ENCODE results near the gene MTFR2. TPM values are rescaled to one million over a fixed set of nuclear protein-coding genes. Genes with fewer than 3 reads are reported as not detected.

Gene MTFR2
- polyA plus RNA-seq, 1 donor (not counting 4 experiments of a cell fraction or from before 2014, with no cell fraction given): 12.0 TPM

DNA sequence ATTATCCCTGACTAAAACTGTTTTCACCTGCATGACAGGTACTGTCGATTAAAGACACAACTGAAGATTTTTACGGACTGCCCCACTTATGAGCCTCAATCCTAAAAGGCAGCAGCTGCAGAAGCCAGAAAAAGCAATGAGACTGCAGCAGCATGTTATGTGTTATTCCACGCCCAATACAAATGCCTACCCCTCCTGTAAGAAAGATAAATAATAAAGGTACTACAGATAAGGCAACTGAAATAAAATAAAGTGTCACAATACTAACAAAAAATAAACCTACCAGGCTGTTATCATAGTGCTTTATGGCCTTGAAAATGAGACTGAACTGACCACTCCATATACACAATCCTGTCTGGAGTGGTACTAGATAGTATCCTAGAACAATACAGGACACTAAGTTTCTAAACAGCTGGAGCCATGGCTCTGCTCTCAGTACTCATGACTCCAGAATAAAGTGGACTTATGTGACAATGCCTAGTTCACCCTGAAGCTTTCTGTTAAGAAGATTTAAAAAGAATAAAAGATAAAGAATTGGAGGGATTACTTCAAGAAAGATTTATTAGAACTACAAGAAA lies 30.0 kb upstream of the MTFR2 start:
- no peaks in the 10 kb centered on the region for H3K9me1 ChIP-seq (ENCODE audit: control insufficient read depth, extremely low read depth, insufficient read depth, low read length)
- dilution Hi-C loops (cut with MboI; ENCODE audit: extremely low pct_ligation_motif_present, low sequenced_read_pairs): no loop called here
- TF ChIP-seq, protein P1, sequence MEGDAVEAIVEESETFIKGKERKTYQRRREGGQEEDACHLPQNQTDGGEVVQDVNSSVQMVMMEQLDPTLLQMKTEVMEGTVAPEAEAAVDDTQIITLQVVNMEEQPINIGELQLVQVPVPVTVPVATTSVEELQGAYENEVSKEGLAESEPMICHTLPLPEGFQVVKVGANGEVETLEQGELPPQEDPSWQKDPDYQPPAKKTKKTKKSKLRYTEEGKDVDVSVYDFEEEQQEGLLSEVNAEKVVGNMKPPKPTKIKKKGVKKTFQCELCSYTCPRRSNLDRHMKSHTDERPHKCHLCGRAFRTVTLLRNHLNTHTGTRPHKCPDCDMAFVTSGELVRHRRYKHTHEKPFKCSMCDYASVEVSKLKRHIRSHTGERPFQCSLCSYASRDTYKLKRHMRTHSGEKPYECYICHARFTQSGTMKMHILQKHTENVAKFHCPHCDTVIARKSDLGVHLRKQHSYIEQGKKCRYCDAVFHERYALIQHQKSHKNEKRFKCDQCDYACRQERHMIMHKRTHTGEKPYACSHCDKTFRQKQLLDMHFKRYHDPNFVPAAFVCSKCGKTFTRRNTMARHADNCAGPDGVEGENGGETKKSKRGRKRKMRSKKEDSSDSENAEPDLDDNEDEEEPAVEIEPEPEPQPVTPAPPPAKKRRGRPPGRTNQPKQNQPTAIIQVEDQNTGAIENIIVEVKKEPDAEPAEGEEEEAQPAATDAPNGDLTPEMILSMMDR (optimal IDR thresholded peaks at IDR 0.05 in 1 of 3, IDR thresholded peaks at IDR 0.05 in 1 of 3, conservative IDR thresholded peaks at IDR 0.05 in 1 of 3; ENCODE audit: extremely low read depth in 1 of 3, insufficient read depth in 2 of 3, low read length in 3 of 3): no peak
- no peak for TF ChIP-seq EZH2 (IDR thresholded peaks at IDR 0.05; ENCODE audit: low read length)
- peaks cover 38% of the 10 kb centered on the region for H4K20me1 ChIP-seq (ENCODE audit: control insufficient read depth, extremely low read depth, insufficient read depth, low read length)
- DNase-seq (ENCODE audit: low read depth, low spot score) (no peak), FAIRE-seq (no peak)
- no peaks in the 10 kb centered on the region for H3K27me3 ChIP-seq (ENCODE audit: control insufficient read depth, extremely low read depth, insufficient read depth, low read length)
- peaks cover 86% of the 10 kb centered on the region for H3K79me2 ChIP-seq (ENCODE audit: control insufficient read depth, insufficient read depth, low read length)
- H3K9ac ChIP-seq (ENCODE audit: control insufficient read depth, extremely low read depth, insufficient read depth, low read length): no peak overlapping the region
- peaks cover 9% of the 10 kb centered on the region for H3K4me1 ChIP-seq (ENCODE audit: control insufficient read depth, extremely low read depth, insufficient read depth, low read length)
- H3K9me3 ChIP-seq (ENCODE audit: control insufficient read depth, low read depth, low read length): no peaks in the 10 kb centered on the region
- H3K4me2 ChIP-seq (ENCODE audit: control insufficient read depth, extremely low read depth, insufficient read depth, low read depth, low read length): no peak overlapping the region
- no peak overlapping the region for H3K27ac ChIP-seq (ENCODE audit: control insufficient read depth, insufficient read depth, low read length)
- H3K36me3 ChIP-seq (ENCODE audit: control insufficient read depth in 2 of 2, extremely low read depth in 1 of 2, insufficient read depth in 2 of 2, low read length in 2 of 2): peaks cover 4 to 10% of the 10 kb centered on the region in 2 experiments
- no peak overlapping the region for H2AFZ ChIP-seq (ENCODE audit: control insufficient read depth, low read length)
- H3K4me3 ChIP-seq (ENCODE audit: control insufficient read depth in 2 of 3, extremely low read depth in 1 of 3, insufficient read depth in 2 of 3, low read depth in 1 of 3, low read length in 3 of 3): no peak overlapping the region

DNA sequence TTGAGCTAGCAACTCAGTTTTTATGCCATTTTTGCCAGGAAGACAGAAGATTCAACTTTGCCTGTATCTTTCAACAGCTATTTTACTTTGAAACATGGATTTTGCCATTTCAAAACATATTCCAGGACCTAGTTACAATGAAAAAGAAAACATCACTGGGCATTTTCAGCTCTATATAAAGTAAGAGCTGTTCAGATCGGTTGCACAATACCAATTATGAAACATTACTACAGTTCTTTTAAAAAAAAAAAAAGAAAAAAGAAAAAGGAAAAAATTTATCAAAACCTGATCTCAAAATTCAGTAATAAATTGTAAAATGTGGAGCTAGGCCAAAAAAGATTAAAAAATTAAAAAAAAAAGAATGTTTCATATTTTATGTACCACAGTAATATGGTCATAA lies 24.0 kb upstream of the MTFR2 start:
- Histone ChIP-seq H4K20me1 (ENCODE audit: control insufficient read depth, extremely low read depth, insufficient read depth, low read length) (peaks cover 8% of the 10 kb centered on the region), H3K9ac (ENCODE audit: control insufficient read depth, extremely low read depth, insufficient read depth, low read length) (no peak overlapping the region), H3K27ac (ENCODE audit: control insufficient read depth, insufficient read depth, low read length) (no peak overlapping the region), H3K9me3 (ENCODE audit: control insufficient read depth, low read depth, low read length) (no peaks in the 10 kb centered on the region), H3K4me1 (ENCODE audit: control insufficient read depth, extremely low read depth, insufficient read depth, low read length) (no peaks in the 10 kb centered on the region), H2AFZ (ENCODE audit: control insufficient read depth, low read length) (no peak overlapping the region), H3K36me3 (ENCODE audit: control insufficient read depth in 2 of 2, extremely low read depth in 1 of 2, insufficient read depth in 2 of 2, low read length in 2 of 2) (peaks cover 10 to 30% of the 10 kb centered on the region in 2 experiments), H3K4me2 (ENCODE audit: control insufficient read depth, extremely low read depth, insufficient read depth, low read depth, low read length) (no peak overlapping the region), H3K79me2 (ENCODE audit: control insufficient read depth, insufficient read depth, low read length) (peaks cover 58% of the 10 kb centered on the region), H3K9me1 (ENCODE audit: control insufficient read depth, extremely low read depth, insufficient read depth, low read length) (no peaks in the 10 kb centered on the region), H3K4me3 (ENCODE audit: control insufficient read depth in 2 of 3, extremely low read depth in 1 of 3, insufficient read depth in 2 of 3, low read depth in 1 of 3, low read length in 3 of 3) (no peak overlapping the region), H3K27me3 (ENCODE audit: control insufficient read depth, extremely low read depth, insufficient read depth, low read length) (no peaks in the 10 kb centered on the region)
- dilution Hi-C loops (cut with MboI; ENCODE audit: extremely low pct_ligation_motif_present, low sequenced_read_pairs): no loop called here
- FAIRE-seq (no peak), DNase-seq (ENCODE audit: low read depth, low spot score) (no peak)
- TF ChIP-seq EZH2 (IDR thresholded peaks at IDR 0.05; ENCODE audit: low read length): no peak
- TF ChIP-seq, protein P1 (optimal IDR thresholded peaks at IDR 0.05 in 1 of 3, IDR thresholded peaks at IDR 0.05 in 1 of 3, conservative IDR thresholded peaks at IDR 0.05 in 1 of 3; ENCODE audit: extremely low read depth in 1 of 3, insufficient read depth in 2 of 3, low read length in 3 of 3): no peak

Data from keratinocyte (primary cell).